Thyroid gland (tissue), 4 donors: ENCODE results near the gene UCKL1. TPM values are rescaled to one million over a fixed set of nuclear protein-coding genes. Genes with fewer than 3 reads are reported as not detected.

ENCODE experiments used
- DNase-seq, 2 donors: peaks; one replicate each; pipeline ENCODE4 v3.0.0-alpha.2; 2019
- H3K27ac ChIP-seq, 3 donors: fragments of 200-600 bp; sonication (generic); 1 replicate in 2 of 3; 2 replicates in 1 of 3; pipeline ENCODE4 v1.5.1; 2016 to 2019; ENCODE audit warnings: mild to moderate bottlenecking in 1 of 3, moderate library complexity in 1 of 3
- H3K27me3 ChIP-seq: fragments of 200-600 bp; sonication (generic); one replicate; pipeline ENCODE4 v1.5.1; 2019
- H3K36me3 ChIP-seq, 2 donors: fragments of 200-600 bp; sonication (generic); one replicate each; pipeline ENCODE4 v1.5.1; 2016 to 2019
- H3K4me1 ChIP-seq, 2 donors: fragments of 200-600 bp; sonication (generic); one replicate each; pipeline ENCODE4 v1.5.1; 2017 to 2019
- H3K4me3 ChIP-seq, 3 donors: fragments of 200-600 bp; sonication (generic); replicated peaks in 1 of 3; 1 replicate in 2 of 3; 2 replicates in 1 of 3; pipeline ENCODE4 v1.5.1; 2016; ENCODE audit warnings: mild to moderate bottlenecking in 1 of 3
- H3K9me3 ChIP-seq: fragments of 200-600 bp; sonication (generic); one replicate; pipeline ENCODE4 v1.5.1; 2017
- POLR2A ChIP-seq, 2 donors: fragments of 450-650 bp; IDR thresholded peaks; one replicate each; pipeline ENCODE4 v1.6.1; 2017; ENCODE audit warnings: antibody characterized with exemption in 2 of 2, mild to moderate bottlenecking in 2 of 2, moderate library complexity in 1 of 2
- WGBS, 2 donors: methylation state at CpG; one replicate each; pipeline ENCODE4 v1.1.5; 2017; 5-methylcytosine and 5-hydroxymethylcytosine counted together
- intact Hi-C: fragments of 100-400 bp; cut with DNase I; formaldehyde crosslinking; loops from one replicate; pipeline ENCODE4 v1.15.1; 2023
- total RNA-seq, 4 donors: library from RNA; depleted of rRNA; stranded (reverse); fragments of >200 nt; gene quantifications; one replicate each; pipeline ENCODE4 v1.2.3, GENCODE V29; 2016
- TF ChIP-seq, protein P1 (sequence below), 6 experiments: fragments of 200-600 bp in 3 of 6; fragments of 450-650 bp in 3 of 6; sonication (generic) in 3 of 6; IDR thresholded peaks; one replicate each; pipeline ENCODE4 v1.5.1; 2016 to 2019; ENCODE audit warnings: antibody characterized with exemption in 6 of 6, mild to moderate bottlenecking in 2 of 6, inconsistent platforms in 1 of 6, moderate library complexity in 1 of 6

UCKL1 gene
- total RNA-seq, 4 donors from 2014 or later = 21.6 to 44.3 (median 29.3) TPM

DNA sequence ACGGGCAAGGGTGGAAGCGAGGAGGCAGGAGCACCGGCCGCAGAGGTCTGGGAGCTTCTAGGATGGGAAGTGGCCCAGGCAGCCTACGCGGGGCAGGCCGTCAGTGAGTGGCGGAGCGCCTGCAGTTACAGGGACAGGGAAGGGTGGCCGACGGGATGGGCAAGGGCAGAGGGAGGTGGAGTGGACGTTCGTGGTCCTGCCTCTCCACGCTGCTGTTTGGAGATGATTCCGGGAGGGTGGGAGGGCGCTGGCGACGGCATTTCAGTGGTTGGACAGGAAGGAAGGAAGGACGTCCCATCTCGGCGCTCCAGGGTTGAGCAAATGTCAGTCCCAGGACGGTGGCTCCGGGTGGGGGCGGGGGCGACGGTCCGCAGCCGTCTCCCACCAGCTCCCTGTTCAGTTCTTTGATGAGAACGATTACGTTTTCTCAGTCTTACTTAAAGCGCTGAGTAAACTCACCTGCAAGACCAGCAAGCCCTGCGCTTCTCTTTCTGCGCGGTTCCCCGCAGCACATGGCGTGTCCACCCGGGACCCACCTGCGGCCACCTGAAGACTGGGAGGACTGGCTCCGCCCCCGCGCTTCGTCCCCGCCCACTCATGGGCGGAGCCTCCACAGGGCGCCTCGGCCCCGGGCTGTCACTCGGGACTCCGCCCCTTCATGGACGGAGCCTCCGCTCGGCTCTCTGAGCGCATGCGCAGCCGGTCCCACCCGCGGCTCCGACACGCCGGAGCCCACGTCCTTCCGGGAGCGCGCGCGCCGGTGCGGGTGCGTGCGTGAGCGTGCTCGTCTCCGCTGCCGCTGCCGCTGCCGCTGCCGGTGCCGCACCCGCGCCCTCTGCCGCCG is 61.6 kb downstream of the UCKL1 start, which contains the start of gene DNAJC5:
TSS of gene DNAJC5 (plus strand) at position 769 of the 844 bp plus-strand sequence. CDS start 33,220 bp downstream, outside the sequence.
- 3 to 6% methylated on average over 20 to 32 of the region's 82 CpGs for WGBS, 2 donors
- intact Hi-C loops = no loop called here
- Histone ChIP-seq H3K27me3 (no peaks in the 10 kb centered on the region), H3K4me1 (peaks cover 37 to 38% of the 10 kb centered on the region in 2 donors), H3K27ac (peak within 1 kb of the TSS; percentile 68 to 76 (median 72)), H3K36me3 (peaks cover 5 to 20% of the 10 kb centered on the region in 2 donors), H3K4me3 (peak within 1 kb of the TSS in 2 of 3 donors; percentile 53 to 69), H3K9me3 (no peaks in the 10 kb centered on the region)
- DNase-seq = peak; percentile 96 to 97
- TF ChIP-seq POLR2A (IDR thresholded peaks at IDR 0.05) = peak in 1 of 2 donors; percentile 85
- TF ChIP-seq, protein P1, sequence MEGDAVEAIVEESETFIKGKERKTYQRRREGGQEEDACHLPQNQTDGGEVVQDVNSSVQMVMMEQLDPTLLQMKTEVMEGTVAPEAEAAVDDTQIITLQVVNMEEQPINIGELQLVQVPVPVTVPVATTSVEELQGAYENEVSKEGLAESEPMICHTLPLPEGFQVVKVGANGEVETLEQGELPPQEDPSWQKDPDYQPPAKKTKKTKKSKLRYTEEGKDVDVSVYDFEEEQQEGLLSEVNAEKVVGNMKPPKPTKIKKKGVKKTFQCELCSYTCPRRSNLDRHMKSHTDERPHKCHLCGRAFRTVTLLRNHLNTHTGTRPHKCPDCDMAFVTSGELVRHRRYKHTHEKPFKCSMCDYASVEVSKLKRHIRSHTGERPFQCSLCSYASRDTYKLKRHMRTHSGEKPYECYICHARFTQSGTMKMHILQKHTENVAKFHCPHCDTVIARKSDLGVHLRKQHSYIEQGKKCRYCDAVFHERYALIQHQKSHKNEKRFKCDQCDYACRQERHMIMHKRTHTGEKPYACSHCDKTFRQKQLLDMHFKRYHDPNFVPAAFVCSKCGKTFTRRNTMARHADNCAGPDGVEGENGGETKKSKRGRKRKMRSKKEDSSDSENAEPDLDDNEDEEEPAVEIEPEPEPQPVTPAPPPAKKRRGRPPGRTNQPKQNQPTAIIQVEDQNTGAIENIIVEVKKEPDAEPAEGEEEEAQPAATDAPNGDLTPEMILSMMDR (IDR thresholded peaks at IDR 0.05) = no peak

DNA sequence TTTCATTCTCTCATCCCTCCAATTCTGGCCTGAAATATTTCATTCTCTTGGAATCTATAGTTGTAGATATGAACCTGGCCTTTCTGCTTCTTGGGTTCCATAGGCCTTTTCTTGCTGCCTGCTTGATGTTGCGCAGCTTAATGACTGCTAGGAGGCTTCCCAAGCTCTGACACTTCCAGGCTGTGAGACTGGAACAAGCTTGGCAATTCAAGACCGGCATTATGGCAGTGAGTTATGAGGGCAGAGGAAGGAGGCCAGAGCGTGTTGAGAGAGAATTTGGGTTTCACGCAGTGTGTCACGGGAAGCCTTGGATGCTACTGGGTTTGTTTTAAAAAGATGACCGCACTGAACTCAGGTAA is 62.2 kb downstream of the UCKL1 start:
- H3K27me3 ChIP-seq = no peaks in the 10 kb centered on the region
- no peaks in the 10 kb centered on the region for H3K9me3 ChIP-seq
- H3K4me1 ChIP-seq = peaks cover 36 to 37% of the 10 kb centered on the region in 2 donors
- intact Hi-C loops = no loop called here
- peak overlapping the region in 2 of 3 donors; percentile 31 to 35 for H3K27ac ChIP-seq
- DNase-seq = no peak
- 31 to 38% methylated on average over 6 of the region's 6 CpGs for WGBS, 2 donors
- TF ChIP-seq POLR2A (IDR thresholded peaks at IDR 0.05) = no peak
- TF ChIP-seq, protein P1 (IDR thresholded peaks at IDR 0.05) = no peak
- peaks cover 9 to 26% of the 10 kb centered on the region in 2 donors for H3K36me3 ChIP-seq
- H3K4me3 ChIP-seq = peak overlapping the region in 1 of 3 donors; percentile 44

DNA sequence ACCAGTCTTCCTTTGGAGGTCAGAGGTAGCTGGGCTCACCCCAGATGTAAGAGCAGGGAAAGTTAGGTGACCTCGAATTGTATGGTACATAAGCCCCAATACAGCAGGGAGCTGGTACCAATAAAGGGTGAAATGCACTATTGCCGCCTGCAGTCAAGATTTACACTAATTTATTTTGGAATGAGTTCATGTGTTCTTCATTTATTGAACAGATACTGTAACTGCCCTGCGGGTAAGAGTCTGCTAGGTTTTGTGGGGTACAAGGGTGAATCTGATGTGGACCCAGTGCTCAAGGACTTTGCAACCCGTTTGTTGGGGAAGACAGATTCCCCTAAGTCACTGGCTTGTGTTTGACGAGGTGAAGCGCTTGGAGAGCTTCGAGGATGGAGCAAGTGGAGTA is 63.8 kb downstream of the UCKL1 start:
- Histone ChIP-seq H3K4me1 (peaks cover 22 to 32% of the 10 kb centered on the region in 2 donors), H3K27me3 (no peaks in the 10 kb centered on the region), H3K4me3 (no peak overlapping the region), H3K27ac (no peak overlapping the region), H3K36me3 (peaks cover 16 to 34% of the 10 kb centered on the region in 2 donors), H3K9me3 (no peaks in the 10 kb centered on the region)
- WGBS, 2 donors = 80 to 87% methylated on average over 6 to 7 of the region's 7 CpGs
- no peak for DNase-seq
- intact Hi-C loops = no loop called here
- TF ChIP-seq POLR2A (IDR thresholded peaks at IDR 0.05) = no peak

DNA sequence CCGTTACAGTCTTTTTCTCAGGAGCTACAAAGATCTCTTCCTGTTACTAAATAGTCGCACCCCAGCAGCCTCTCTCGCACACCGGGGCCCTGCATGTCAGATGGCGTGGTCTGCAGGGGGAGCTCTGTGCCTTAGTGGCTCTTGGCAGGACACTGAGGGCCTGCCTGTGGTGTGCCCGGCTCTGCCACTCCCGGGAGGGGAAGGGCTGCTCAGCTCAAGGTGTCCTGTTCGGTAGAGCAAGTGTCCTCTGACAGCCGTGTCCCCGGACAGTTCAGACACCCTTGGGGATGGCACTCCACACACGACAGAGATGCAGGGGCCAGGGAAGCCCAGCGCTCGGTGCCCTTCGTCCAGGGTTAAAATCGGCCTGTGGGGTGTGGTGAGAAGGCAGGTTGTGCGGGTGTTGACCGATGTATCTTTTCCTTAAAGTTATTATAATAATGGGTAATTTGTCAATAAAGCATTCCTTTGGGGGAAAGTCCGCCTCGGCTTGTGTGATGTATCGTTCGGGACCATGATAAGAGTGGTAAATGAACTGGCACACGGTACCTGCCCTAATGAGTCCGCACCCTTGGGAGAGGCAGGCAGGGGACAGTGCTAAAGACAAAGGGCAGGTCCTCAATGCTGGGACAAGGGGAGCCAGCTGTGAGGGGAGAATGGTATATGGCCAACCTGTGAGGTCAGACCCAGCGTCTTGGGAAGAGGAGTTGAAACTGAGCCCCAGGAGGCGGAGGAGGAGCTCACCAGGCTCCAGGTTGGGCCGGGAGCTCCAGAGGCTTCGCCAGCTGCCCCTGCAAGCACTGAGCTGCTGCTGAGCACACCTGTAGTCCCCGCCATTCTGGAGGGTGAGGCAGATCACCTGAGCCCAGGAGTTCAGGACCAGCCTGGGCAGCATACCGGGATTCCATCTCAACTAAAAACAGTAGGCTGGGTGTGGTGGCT is 64.9 kb downstream of the UCKL1 start:
- Histone ChIP-seq H3K27ac (peak overlapping the region in 2 of 3 donors; percentile 25 to 35), H3K4me3 (no peak overlapping the region), H3K4me1 (peaks cover 12 to 22% of the 10 kb centered on the region in 2 donors), H3K27me3 (no peaks in the 10 kb centered on the region), H3K9me3 (no peaks in the 10 kb centered on the region), H3K36me3 (peaks cover 19 to 42% of the 10 kb centered on the region in 2 donors)
- intact Hi-C loops = no loop called here
- WGBS, 2 donors = 80 to 81% methylated on average over 25 to 27 of the region's 29 CpGs
- DNase-seq = peak; percentile 48 to 55
- no peak for TF ChIP-seq POLR2A (IDR thresholded peaks at IDR 0.05)
- TF ChIP-seq, protein P1 (IDR thresholded peaks at IDR 0.05) = no peak

DNA sequence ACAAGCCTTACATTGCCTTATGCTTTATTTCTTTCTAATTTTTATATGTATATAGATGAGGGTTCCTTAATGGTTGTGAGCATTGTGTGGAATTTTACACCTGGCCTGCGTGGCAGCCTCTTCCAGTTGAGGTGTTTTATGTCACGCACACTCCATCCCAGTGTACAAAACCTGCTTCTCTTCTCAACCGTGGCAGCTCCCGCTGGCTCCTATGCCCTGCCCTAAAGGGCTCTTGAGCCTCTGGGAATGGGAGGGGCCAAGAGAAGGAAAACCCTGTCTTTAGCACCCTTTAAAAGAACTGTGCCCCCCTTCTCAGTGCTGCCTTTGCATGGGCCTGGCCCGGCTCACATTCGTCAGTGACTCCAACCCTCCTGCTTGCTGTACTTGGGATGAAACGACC is 65.6 kb downstream of the UCKL1 start:
- peak; percentile 76 to 78 for DNase-seq
- peaks cover 6 to 15% of the 10 kb centered on the region in 2 donors for H3K4me1 ChIP-seq
- WGBS, 2 donors = 45 to 47% methylated on average over 7 of the region's 7 CpGs
- H3K36me3 ChIP-seq = peaks cover 19 to 42% of the 10 kb centered on the region in 2 donors
- intact Hi-C loops = no loop called here
- peak overlapping the region in 2 of 3 donors; percentile 25 to 35 for H3K27ac ChIP-seq
- no peaks in the 10 kb centered on the region for H3K27me3 ChIP-seq
- TF ChIP-seq POLR2A (IDR thresholded peaks at IDR 0.05) = peak in 1 of 2 donors; percentile 6
- TF ChIP-seq, protein P1 (IDR thresholded peaks at IDR 0.05) = no peak
- H3K9me3 ChIP-seq = no peaks in the 10 kb centered on the region
- H3K4me3 ChIP-seq = no peak overlapping the region
